GM21528 (cell line): ENCODE measurements around the gene CNOT2.
"Not testable (repeated sequence)": the region's sequence is repeated elsewhere in the genome, so short reads cannot be mapped to it uniquely, and the experiment has no call there.

Experiments
- ATAC-seq: cut with Tn5 transposase; IDR thresholded peaks from one replicate; pipeline ENCODE4 v1.9.1; 2021; ENCODE audit warnings: mild to moderate bottlenecking, moderate library complexity; ENCODE audit not compliant: unreplicated experiment, low FRiP score

CNOT2 gene

GRCh38 chr12:70292017-70292776, 49.0 kb downstream of the CNOT2 start:
- no peak for ATAC-seq

- ATAC-seq: not testable (repeated sequence)
These were observed 61.7 kb downstream of the CNOT2 start for GRCh38 chr12:70304684-70305555.

- ATAC-seq: no peak
These were observed 62.6 kb downstream of the CNOT2 start for GRCh38 chr12:70305794-70306193.

GRCh38 chr12:70306676-70307075, 63.4 kb downstream of the CNOT2 start:
- ATAC-seq: no peak

- no peak for ATAC-seq
These were observed 64.6 kb downstream of the CNOT2 start for GRCh38 chr12:70307868-70308267.

- ATAC-seq: no peak
These were observed 66.1 kb downstream of the CNOT2 start for GRCh38 chr12:70309348-70309747.

- no peak for ATAC-seq
These were observed 70.9 kb downstream of the CNOT2 start for GRCh38 chr12:70314145-70314544.

GRCh38 chr12:70317781-70318180, 74.5 kb downstream of the CNOT2 start:
- peak; percentile 98 for ATAC-seq

GRCh38 chr12:70319605-70320004, 76.4 kb downstream of the CNOT2 start:
- ATAC-seq: no peak

GRCh38 chr12:70321191-70321590, 78.0 kb downstream of the CNOT2 start:
- ATAC-seq: no peak

- ATAC-seq: no peak
These were observed 84.3 kb downstream of the CNOT2 start for GRCh38 chr12:70327541-70327940.

GRCh38 chr12:70329728-70330127, 86.5 kb downstream of the CNOT2 start:
- ATAC-seq: no peak

- ATAC-seq: no peak
These were observed 86.9 kb downstream of the CNOT2 start for GRCh38 chr12:70330158-70330557.

GRCh38 chr12:70332236-70332635, 89.0 kb downstream of the CNOT2 start:
- ATAC-seq: no peak

GRCh38 chr12:70334742-70335141, 91.5 kb downstream of the CNOT2 start:
- no peak for ATAC-seq

- ATAC-seq: no peak
These were observed 95.3 kb downstream of the CNOT2 start for GRCh38 chr12:70338531-70338930.

- no peak for ATAC-seq
These were observed 107.8 kb downstream of the CNOT2 start for GRCh38 chr12:70351076-70351475.

- ATAC-seq: no peak
These were observed 110.8 kb downstream of the CNOT2 start for GRCh38 chr12:70353780-70354660.

GRCh38 chr12:70354787-70355186, 111.6 kb downstream of the CNOT2 start:
- no peak for ATAC-seq

- ATAC-seq: no peak
These were observed 112.7 kb downstream of the CNOT2 start for GRCh38 chr12:70355972-70356371.
